ENCODE data around the gene CCDC63. TPM values are rescaled to one million over a fixed set of nuclear protein-coding genes. Genes with fewer than 3 reads are reported as not detected.

CCDC63 gene
- total and polyA plus RNA-seq, 3 donors from 2014 or later: 9.0 to 42.4 (median 12.4) TPM

DNA sequence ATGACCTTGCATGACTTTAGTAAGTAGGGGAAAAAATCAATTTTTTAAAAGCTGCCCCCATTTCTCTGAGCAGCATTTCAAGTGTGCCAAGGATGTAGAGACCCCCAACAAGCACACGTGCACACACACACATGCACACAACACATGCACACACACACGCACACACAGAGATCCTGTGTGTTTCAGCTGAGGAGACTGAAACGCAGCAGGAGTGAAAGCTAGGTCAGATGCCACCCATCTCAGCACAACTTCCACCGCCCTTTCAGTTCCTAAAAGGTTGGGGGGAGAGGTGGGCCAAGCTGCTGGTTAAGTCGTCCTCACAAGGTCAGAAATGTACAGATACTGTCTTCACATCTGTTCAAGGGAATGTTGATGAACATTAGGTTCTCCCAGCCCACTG lies 59.7 kb downstream of the CCDC63 start:
- TF ChIP-seq POLR2A (IDR thresholded peaks at IDR 0.05): no peak
- Histone ChIP-seq H3K9me3 (no peaks in the 10 kb centered on the region), H3K27me3 (no peaks in the 10 kb centered on the region), H3K4me1 (no peaks in the 10 kb centered on the region), H3K27ac (no peak overlapping the region), H3K4me3 (no peak overlapping the region), H3K36me3 (ENCODE audit: low read depth, missing control alignments) (no peaks in the 10 kb centered on the region)
- no peak for DNase-seq
- 72 to 77% methylated on average over 5 of the region's 5 CpGs for WGBS, 2 donors
- intact Hi-C loops (cut with DNase I; ENCODE audit: low total_unique reads): no loop called here

DNA sequence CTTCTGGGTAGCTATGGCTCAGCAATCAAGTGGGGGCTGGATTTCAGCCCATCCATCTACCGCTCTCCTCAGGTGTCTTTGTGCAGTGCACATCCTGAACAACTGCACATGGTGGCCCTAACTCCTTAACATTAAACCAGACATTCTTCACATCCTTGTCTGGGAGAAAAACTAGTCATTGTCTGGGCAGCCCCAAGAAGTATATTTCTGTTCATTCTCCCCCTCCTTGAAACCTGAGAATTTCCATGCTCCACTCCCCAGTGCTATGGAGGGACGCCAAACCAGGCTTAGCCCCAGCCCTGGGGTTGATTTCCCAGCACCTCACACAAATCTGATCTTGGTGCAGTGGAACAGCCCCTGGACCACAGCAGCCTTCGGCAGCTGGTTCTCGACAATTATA lies 60.2 kb downstream of the CCDC63 start:
- no peak overlapping the region for H3K4me3 ChIP-seq
- intact Hi-C loops (cut with DNase I; ENCODE audit: low total_unique reads): no loop called here
- no peaks in the 10 kb centered on the region for H3K36me3 ChIP-seq (ENCODE audit: low read depth, missing control alignments)
- no peaks in the 10 kb centered on the region for H3K27me3 ChIP-seq
- no peak overlapping the region for H3K27ac ChIP-seq
- H3K9me3 ChIP-seq: no peaks in the 10 kb centered on the region
- DNase-seq: no peak
- H3K4me1 ChIP-seq: no peaks in the 10 kb centered on the region
- 89 to 93% methylated on average over 4 of the region's 4 CpGs for WGBS, 2 donors
- TF ChIP-seq, protein P1, sequence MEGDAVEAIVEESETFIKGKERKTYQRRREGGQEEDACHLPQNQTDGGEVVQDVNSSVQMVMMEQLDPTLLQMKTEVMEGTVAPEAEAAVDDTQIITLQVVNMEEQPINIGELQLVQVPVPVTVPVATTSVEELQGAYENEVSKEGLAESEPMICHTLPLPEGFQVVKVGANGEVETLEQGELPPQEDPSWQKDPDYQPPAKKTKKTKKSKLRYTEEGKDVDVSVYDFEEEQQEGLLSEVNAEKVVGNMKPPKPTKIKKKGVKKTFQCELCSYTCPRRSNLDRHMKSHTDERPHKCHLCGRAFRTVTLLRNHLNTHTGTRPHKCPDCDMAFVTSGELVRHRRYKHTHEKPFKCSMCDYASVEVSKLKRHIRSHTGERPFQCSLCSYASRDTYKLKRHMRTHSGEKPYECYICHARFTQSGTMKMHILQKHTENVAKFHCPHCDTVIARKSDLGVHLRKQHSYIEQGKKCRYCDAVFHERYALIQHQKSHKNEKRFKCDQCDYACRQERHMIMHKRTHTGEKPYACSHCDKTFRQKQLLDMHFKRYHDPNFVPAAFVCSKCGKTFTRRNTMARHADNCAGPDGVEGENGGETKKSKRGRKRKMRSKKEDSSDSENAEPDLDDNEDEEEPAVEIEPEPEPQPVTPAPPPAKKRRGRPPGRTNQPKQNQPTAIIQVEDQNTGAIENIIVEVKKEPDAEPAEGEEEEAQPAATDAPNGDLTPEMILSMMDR (IDR thresholded peaks at IDR 0.05): no peak
- TF ChIP-seq POLR2A (IDR thresholded peaks at IDR 0.05): no peak

GRCh38 chr12:110907583-110907982 lies 60.8 kb downstream of the CCDC63 start:
- 44 to 70% methylated on average over 8 of the region's 8 CpGs for WGBS, 2 donors
- intact Hi-C loops (cut with DNase I; ENCODE audit: low total_unique reads): no loop called here
- Histone ChIP-seq H3K4me1 (no peaks in the 10 kb centered on the region), H3K4me3 (no peak overlapping the region), H3K36me3 (ENCODE audit: low read depth, missing control alignments) (no peaks in the 10 kb centered on the region), H3K27me3 (no peaks in the 10 kb centered on the region), H3K27ac (no peak overlapping the region), H3K9me3 (no peaks in the 10 kb centered on the region)
- no peak for TF ChIP-seq POLR2A (IDR thresholded peaks at IDR 0.05)
- no peak for DNase-seq

GRCh38 chr12:110908377-110909152 lies 61.8 kb downstream of the CCDC63 start:
- no peaks in the 10 kb centered on the region for H3K9me3 ChIP-seq
- no peak overlapping the region for H3K4me3 ChIP-seq
- DNase-seq: no peak
- no peaks in the 10 kb centered on the region for H3K36me3 ChIP-seq (ENCODE audit: low read depth, missing control alignments)
- WGBS, 2 donors: 73 to 74% methylated on average over 12 to 14 of the region's 14 CpGs
- no peak overlapping the region for H3K27ac ChIP-seq
- no peaks in the 10 kb centered on the region for H3K4me1 ChIP-seq
- TF ChIP-seq POLR2A (IDR thresholded peaks at IDR 0.05): no peak
- TF ChIP-seq, protein P1 (IDR thresholded peaks at IDR 0.05): no peak
- no peaks in the 10 kb centered on the region for H3K27me3 ChIP-seq
- intact Hi-C loops (cut with DNase I; ENCODE audit: low total_unique reads): no loop called here

DNA sequence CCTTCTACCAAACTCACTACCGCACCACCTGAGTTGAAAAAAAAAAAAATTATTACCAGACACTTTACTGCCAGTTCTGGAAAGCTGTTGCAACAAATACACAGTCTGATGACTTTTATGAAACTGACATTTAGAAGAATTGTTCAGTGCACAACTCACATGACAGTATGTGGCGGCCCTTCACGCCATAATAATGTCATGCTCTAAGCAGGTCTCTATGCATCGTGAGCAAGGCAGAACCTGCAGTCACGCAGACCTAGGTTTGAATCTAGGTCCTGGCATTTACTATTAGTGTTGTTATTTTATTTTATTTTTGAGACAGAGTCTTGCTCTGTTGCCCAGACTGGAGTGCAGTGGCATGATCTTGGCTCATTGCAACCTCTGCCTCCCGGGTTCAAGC lies 65.5 kb downstream of the CCDC63 start:
- no peak for DNase-seq
- Histone ChIP-seq H3K9me3 (no peaks in the 10 kb centered on the region), H3K4me1 (no peaks in the 10 kb centered on the region), H3K27me3 (no peaks in the 10 kb centered on the region), H3K4me3 (no peak overlapping the region), H3K36me3 (ENCODE audit: low read depth, missing control alignments) (no peaks in the 10 kb centered on the region), H3K27ac (no peak overlapping the region)
- WGBS, 2 donors: 91 to 95% methylated on average over 6 of the region's 6 CpGs
- TF ChIP-seq POLR2A (IDR thresholded peaks at IDR 0.05): no peak
- intact Hi-C loops (cut with DNase I; ENCODE audit: low total_unique reads): no loop called here

GRCh38 chr12:110913119-110914056 lies 66.6 kb downstream of the CCDC63 start:
- no peak for DNase-seq
- Histone ChIP-seq H3K27ac (no peak overlapping the region), H3K4me1 (no peaks in the 10 kb centered on the region), H3K4me3 (no peak overlapping the region), H3K27me3 (no peaks in the 10 kb centered on the region), H3K36me3 (ENCODE audit: low read depth, missing control alignments) (no peaks in the 10 kb centered on the region), H3K9me3 (no peaks in the 10 kb centered on the region)
- intact Hi-C loops (cut with DNase I; ENCODE audit: low total_unique reads): no loop called here
- 81 to 87% methylated on average over 10 to 14 of the region's 14 CpGs for WGBS, 2 donors
- TF ChIP-seq, protein P1 (IDR thresholded peaks at IDR 0.05): no peak
- TF ChIP-seq POLR2A (IDR thresholded peaks at IDR 0.05): no peak
